ENCODE measurements around the gene FUS. TPM values are rescaled to one million over a fixed set of nuclear protein-coding genes. Genes with fewer than 3 reads are reported as not detected.
"Not testable (repeated sequence)": the region's sequence is repeated elsewhere in the genome, so short reads cannot be mapped to it uniquely, and the experiment has no call there.

FUS gene
- total and polyA plus RNA-seq, 8 donors: 69.4 to 379 (median 109) TPM

GRCh38 chr16:31157136-31157535 is 22.8 kb upstream of the FUS start:
- peak overlapping the region in 1 of 4 donors; percentile 6 for H3K4me3 ChIP-seq
- H3K36me3 ChIP-seq: no peaks in the 10 kb centered on the region
- intact Hi-C loops (cut with DNase I): no loop called here
- no peak for TF ChIP-seq CTCF (IDR thresholded peaks at IDR 0.05)
- 15 to 17% methylated on average over 8 of the region's 8 CpGs for WGBS, 2 donors
- FAIRE-seq: no peak
- no peaks in the 10 kb centered on the region for H3K27me3 ChIP-seq
- DNase-seq: peak in 1 of 6 donors; percentile 38
- H3K27ac ChIP-seq: no peak overlapping the region
- no peaks in the 10 kb centered on the region for H3K9me3 ChIP-seq
- peaks cover 0 to 10% (median 0%) of the 10 kb centered on the region in 3 donors for H3K4me1 ChIP-seq
- peak; percentile 51 to 85 (median 73) for ATAC-seq

- WGBS, 2 donors: 86 to 92% methylated on average over 8 of the region's 8 CpGs
- no peak for FAIRE-seq
- no peaks in the 10 kb centered on the region for H3K4me1 ChIP-seq
- no peak for ATAC-seq
- no peaks in the 10 kb centered on the region for H3K36me3 ChIP-seq
- no peaks in the 10 kb centered on the region for H3K9me3 ChIP-seq
- intact Hi-C loops (cut with DNase I): no loop called here
- no peak for DNase-seq
- TF ChIP-seq CTCF (IDR thresholded peaks at IDR 0.05): no peak
- H3K27ac ChIP-seq: no peak overlapping the region
- no peak overlapping the region for H3K4me3 ChIP-seq
- no peaks in the 10 kb centered on the region for H3K27me3 ChIP-seq
These were observed 12.6 kb upstream of the FUS start for GRCh38 chr16:31167315-31167714.

GRCh38 chr16:31168848-31169247 is 11.1 kb upstream of the FUS start:
- 43 to 47% methylated on average over 2 of the region's 2 CpGs for WGBS, 2 donors
- no peak overlapping the region for H3K27ac ChIP-seq
- H3K27me3 ChIP-seq: no peaks in the 10 kb centered on the region
- intact Hi-C loops (cut with DNase I): no loop called here
- no peaks in the 10 kb centered on the region for H3K36me3 ChIP-seq
- no peak for DNase-seq
- no peak for ATAC-seq
- TF ChIP-seq CTCF (IDR thresholded peaks at IDR 0.05): no peak
- no peaks in the 10 kb centered on the region for H3K4me1 ChIP-seq
- no peak overlapping the region for H3K4me3 ChIP-seq
- no peaks in the 10 kb centered on the region for H3K9me3 ChIP-seq
- FAIRE-seq: no peak

GRCh38 chr16:31170048-31170447 is 9.9 kb upstream of the FUS start:
- H3K27me3 ChIP-seq; ATAC-seq; H3K36me3 ChIP-seq; intact Hi-C loops (cut with DNase I); DNase-seq; H3K27ac ChIP-seq; H3K4me3 ChIP-seq; H3K4me1 ChIP-seq; FAIRE-seq; H3K9me3 ChIP-seq: not testable (repeated sequence)
- WGBS, 2 donors: no CpG with 5 or more reads among the region's 2 CpGs

GRCh38 chr16:31177136-31177535 is 2.8 kb upstream of the FUS start:
- Histone ChIP-seq H3K4me1 (peaks cover 4 to 10% (median 8%) of the 10 kb centered on the region in 3 donors), H3K27me3 (no peaks in the 10 kb centered on the region), H3K36me3 (no peaks in the 10 kb centered on the region), H3K9me3 (no peaks in the 10 kb centered on the region), H3K27ac (no peak overlapping the region), H3K4me3 (no peak overlapping the region)
- DNase-seq (no peak), ATAC-seq (no peak), FAIRE-seq (no peak)
- no peak for TF ChIP-seq CTCF (IDR thresholded peaks at IDR 0.05)
- 59 to 74% methylated on average over 3 of the region's 3 CpGs for WGBS, 2 donors
- intact Hi-C loops (cut with DNase I): no loop called here
